Stimulated activated naive CD8-positive, alpha-beta T cell treated with anti-CD3 and anti-CD28 coated beads, Interleukin-15, Interleukin-2, amounts not matched to agents 100 ng/mL and 50 ng/mL, for 24 hours (primary cell): ENCODE data around the gene SAMD13.

Experiments used
- H3K27ac Mint-ChIP-seq: one replicate; pipeline ENCODE4 v1.8.0; 2021; ENCODE audit warnings: mild to moderate bottlenecking, mixed read lengths
- H3K27me3 Mint-ChIP-seq: one replicate; pipeline ENCODE4 v1.8.0; 2021; ENCODE audit warnings: mixed read lengths
- H3K36me3 Mint-ChIP-seq: one replicate; pipeline ENCODE4 v1.8.0; 2021; ENCODE audit warnings: low read depth, mixed read lengths
- H3K4me1 Mint-ChIP-seq: one replicate; pipeline ENCODE4 v1.8.0; 2021; ENCODE audit warnings: low read depth, mixed read lengths
- H3K4me3 Mint-ChIP-seq: one replicate; pipeline ENCODE4 v1.8.0; 2021; ENCODE audit warnings: mild to moderate bottlenecking, mixed read lengths
- H3K9me3 Mint-ChIP-seq: one replicate; pipeline ENCODE4 v1.8.0; 2021; ENCODE audit warnings: mixed read lengths

Gene SAMD13

GRCh38 chr1:84301004-84301784, at the start of gene SAMD13:
Gene SAMD13, plus strand, starts transcription at chr1:84301708. Its CDS starts 1,527 bp downstream, at chr1:84303235.
- H3K4me3 Mint-ChIP-seq: peak within 1 kb of the TSS; percentile 77
- peaks cover 56% of the 10 kb centered on the region for H3K4me1 Mint-ChIP-seq
- peak within 1 kb of the TSS; percentile 34 for H3K27ac Mint-ChIP-seq
- H3K36me3 Mint-ChIP-seq: no peaks in the 10 kb centered on the region
- no peaks in the 10 kb centered on the region for H3K9me3 Mint-ChIP-seq
- no peaks in the 10 kb centered on the region for H3K27me3 Mint-ChIP-seq

GRCh38 chr1:84253036-84253435, 48.5 kb upstream of the SAMD13 start:
- Mint-ChIP-seq H3K4me1 (no peaks in the 10 kb centered on the region), H3K27me3 (no peaks in the 10 kb centered on the region), H3K4me3 (no peak overlapping the region), H3K36me3 (no peaks in the 10 kb centered on the region), H3K27ac (no peak overlapping the region), H3K9me3 (peaks cover 15% of the 10 kb centered on the region)

GRCh38 chr1:84253891-84254290, 47.6 kb upstream of the SAMD13 start:
- H3K4me3 Mint-ChIP-seq: no peak overlapping the region
- no peaks in the 10 kb centered on the region for H3K27me3 Mint-ChIP-seq
- H3K36me3 Mint-ChIP-seq: no peaks in the 10 kb centered on the region
- H3K4me1 Mint-ChIP-seq: no peaks in the 10 kb centered on the region
- H3K27ac Mint-ChIP-seq: no peak overlapping the region
- peaks cover 15% of the 10 kb centered on the region for H3K9me3 Mint-ChIP-seq

- no peak overlapping the region for H3K4me3 Mint-ChIP-seq
- H3K36me3 Mint-ChIP-seq: no peaks in the 10 kb centered on the region
- H3K4me1 Mint-ChIP-seq: no peaks in the 10 kb centered on the region
- peaks cover 15% of the 10 kb centered on the region for H3K9me3 Mint-ChIP-seq
- H3K27ac Mint-ChIP-seq: no peak overlapping the region
- no peaks in the 10 kb centered on the region for H3K27me3 Mint-ChIP-seq
Measured at GRCh38 chr1:84254703-84255238, 46.7 kb upstream of the SAMD13 start.

GRCh38 chr1:84255582-84255981, 45.9 kb upstream of the SAMD13 start:
- Mint-ChIP-seq H3K36me3 (no peaks in the 10 kb centered on the region), H3K27ac (no peak overlapping the region), H3K4me1 (no peaks in the 10 kb centered on the region), H3K27me3 (no peaks in the 10 kb centered on the region), H3K9me3 (peaks cover 8% of the 10 kb centered on the region), H3K4me3 (no peak overlapping the region)

GRCh38 chr1:84257617-84258016, 43.9 kb upstream of the SAMD13 start:
- Mint-ChIP-seq H3K27ac (no peak overlapping the region), H3K27me3 (no peaks in the 10 kb centered on the region), H3K4me1 (no peaks in the 10 kb centered on the region), H3K4me3 (no peak overlapping the region), H3K9me3 (peaks cover 2% of the 10 kb centered on the region), H3K36me3 (no peaks in the 10 kb centered on the region)

GRCh38 chr1:84259376-84259775, 42.1 kb upstream of the SAMD13 start:
- no peak overlapping the region for H3K27ac Mint-ChIP-seq
- no peaks in the 10 kb centered on the region for H3K36me3 Mint-ChIP-seq
- H3K4me3 Mint-ChIP-seq: no peak overlapping the region
- no peaks in the 10 kb centered on the region for H3K4me1 Mint-ChIP-seq
- no peaks in the 10 kb centered on the region for H3K27me3 Mint-ChIP-seq
- H3K9me3 Mint-ChIP-seq: no peaks in the 10 kb centered on the region

- Mint-ChIP-seq H3K9me3 (no peaks in the 10 kb centered on the region), H3K36me3 (no peaks in the 10 kb centered on the region), H3K27me3 (no peaks in the 10 kb centered on the region), H3K4me1 (no peaks in the 10 kb centered on the region), H3K27ac (no peak overlapping the region), H3K4me3 (no peak overlapping the region)
Measured at GRCh38 chr1:84259989-84260388, 41.5 kb upstream of the SAMD13 start.

GRCh38 chr1:84260852-84261518, 40.5 kb upstream of the SAMD13 start:
- Mint-ChIP-seq H3K36me3 (no peaks in the 10 kb centered on the region), H3K4me1 (no peaks in the 10 kb centered on the region), H3K27ac (no peak overlapping the region), H3K4me3 (no peak overlapping the region), H3K27me3 (no peaks in the 10 kb centered on the region), H3K9me3 (no peaks in the 10 kb centered on the region)

GRCh38 chr1:84264961-84265360, 36.5 kb upstream of the SAMD13 start:
- Mint-ChIP-seq H3K9me3 (no peaks in the 10 kb centered on the region), H3K4me1 (no peaks in the 10 kb centered on the region), H3K27ac (no peak overlapping the region), H3K27me3 (no peaks in the 10 kb centered on the region), H3K4me3 (no peak overlapping the region), H3K36me3 (no peaks in the 10 kb centered on the region)

- H3K4me3 Mint-ChIP-seq: no peak overlapping the region
- H3K4me1 Mint-ChIP-seq: peaks cover 2% of the 10 kb centered on the region
- no peaks in the 10 kb centered on the region for H3K27me3 Mint-ChIP-seq
- no peak overlapping the region for H3K27ac Mint-ChIP-seq
- no peaks in the 10 kb centered on the region for H3K9me3 Mint-ChIP-seq
- no peaks in the 10 kb centered on the region for H3K36me3 Mint-ChIP-seq
Measured at GRCh38 chr1:84265867-84266266, 35.6 kb upstream of the SAMD13 start.

GRCh38 chr1:84266748-84267147, 34.8 kb upstream of the SAMD13 start:
- Mint-ChIP-seq H3K4me3 (no peak overlapping the region), H3K36me3 (no peaks in the 10 kb centered on the region), H3K4me1 (peaks cover 11% of the 10 kb centered on the region), H3K9me3 (no peaks in the 10 kb centered on the region), H3K27me3 (no peaks in the 10 kb centered on the region), H3K27ac (no peak overlapping the region)

GRCh38 chr1:84267476-84267875, 34.0 kb upstream of the SAMD13 start:
- H3K9me3 Mint-ChIP-seq: no peaks in the 10 kb centered on the region
- no peaks in the 10 kb centered on the region for H3K36me3 Mint-ChIP-seq
- no peaks in the 10 kb centered on the region for H3K27me3 Mint-ChIP-seq
- H3K4me1 Mint-ChIP-seq: peaks cover 14% of the 10 kb centered on the region
- no peak overlapping the region for H3K27ac Mint-ChIP-seq
- H3K4me3 Mint-ChIP-seq: no peak overlapping the region

- H3K36me3 Mint-ChIP-seq: no peaks in the 10 kb centered on the region
- H3K27me3 Mint-ChIP-seq: no peaks in the 10 kb centered on the region
- H3K4me3 Mint-ChIP-seq: no peak overlapping the region
- H3K4me1 Mint-ChIP-seq: peaks cover 14% of the 10 kb centered on the region
- H3K27ac Mint-ChIP-seq: no peak overlapping the region
- no peaks in the 10 kb centered on the region for H3K9me3 Mint-ChIP-seq
Measured at GRCh38 chr1:84268346-84268745, 33.2 kb upstream of the SAMD13 start.

- H3K9me3 Mint-ChIP-seq: no peaks in the 10 kb centered on the region
- H3K4me1 Mint-ChIP-seq: peaks cover 14% of the 10 kb centered on the region
- no peak overlapping the region for H3K27ac Mint-ChIP-seq
- H3K36me3 Mint-ChIP-seq: no peaks in the 10 kb centered on the region
- no peak overlapping the region for H3K4me3 Mint-ChIP-seq
- H3K27me3 Mint-ChIP-seq: no peaks in the 10 kb centered on the region
Measured at GRCh38 chr1:84269306-84269705, 32.2 kb upstream of the SAMD13 start.
